Activated naive CD4-positive, alpha-beta T cell treated with anti-CD3 and anti-CD28 coated beads for 36 hours (primary cell): ENCODE data around the gene MOB3C. TPM values are rescaled to one million over a fixed set of nuclear protein-coding genes. Genes with fewer than 3 reads are reported as not detected.

Experiments used
- CTCF ChIA-PET: fragments of 350-600 bp; sonication (Branson Sonifier 250); formaldehyde crosslinking; loops from one replicate; lab custom pipeline; 2021; ENCODE audit warnings: antibody characterized with exemption; lab: Charles Lee
- DNase-seq: peaks from one replicate; pipeline ENCODE4 v3.0.0-alpha.2; 2020
- H3K27ac Mint-ChIP-seq: one replicate; pipeline ENCODE4 v1.8.0; 2021; ENCODE audit warnings: mild to moderate bottlenecking, mixed read lengths
- H3K27me3 Mint-ChIP-seq: one replicate; pipeline ENCODE4 v1.8.0; 2021; ENCODE audit warnings: low read depth, mixed read lengths
- H3K36me3 Mint-ChIP-seq: one replicate; pipeline ENCODE4 v1.8.0; 2021; ENCODE audit warnings: low read depth, mixed read lengths
- H3K4me1 Mint-ChIP-seq: one replicate; pipeline ENCODE4 v1.8.0; 2021; ENCODE audit warnings: low read depth, mixed read lengths
- H3K4me3 Mint-ChIP-seq: one replicate; pipeline ENCODE4 v1.8.0; 2021; ENCODE audit warnings: mild to moderate bottlenecking, moderate library complexity, mixed read lengths
- H3K9me3 Mint-ChIP-seq: one replicate; pipeline ENCODE4 v1.8.0; 2021; ENCODE audit warnings: mixed read lengths
- intact Hi-C: fragments of 100-400 bp; cut with micrococcal nuclease; formaldehyde crosslinking; loops from one replicate; pipeline ENCODE4 v1.15.1; 2023
- total RNA-seq, 2 experiments: library from RNA; stranded (reverse); gene quantifications; one replicate each; pipeline ENCODE4 v1.2.3, GENCODE V29; 2021

MOB3C gene
- total RNA-seq, 2 experiments from 2014 or later = 4.8 to 5.0 TPM

- Mint-ChIP-seq H3K27ac (no peak overlapping the region), H3K4me1 (no peaks in the 10 kb centered on the region), H3K36me3 (peaks cover 9% of the 10 kb centered on the region), H3K4me3 (no peak overlapping the region), H3K27me3 (no peaks in the 10 kb centered on the region), H3K9me3 (no peaks in the 10 kb centered on the region)
- no peak for DNase-seq
- CTCF ChIA-PET = interaction anchor here (0.6 kb wide), 2 partner anchors 47 to 669 kb away, joined by 3 to 4 read pairs; no protein-coding TSS in a partner anchor
- intact Hi-C loops = no loop called here
These were observed 14.1 kb upstream of the MOB3C start for GRCh38 chr1:46630719-46631118.

DNA sequence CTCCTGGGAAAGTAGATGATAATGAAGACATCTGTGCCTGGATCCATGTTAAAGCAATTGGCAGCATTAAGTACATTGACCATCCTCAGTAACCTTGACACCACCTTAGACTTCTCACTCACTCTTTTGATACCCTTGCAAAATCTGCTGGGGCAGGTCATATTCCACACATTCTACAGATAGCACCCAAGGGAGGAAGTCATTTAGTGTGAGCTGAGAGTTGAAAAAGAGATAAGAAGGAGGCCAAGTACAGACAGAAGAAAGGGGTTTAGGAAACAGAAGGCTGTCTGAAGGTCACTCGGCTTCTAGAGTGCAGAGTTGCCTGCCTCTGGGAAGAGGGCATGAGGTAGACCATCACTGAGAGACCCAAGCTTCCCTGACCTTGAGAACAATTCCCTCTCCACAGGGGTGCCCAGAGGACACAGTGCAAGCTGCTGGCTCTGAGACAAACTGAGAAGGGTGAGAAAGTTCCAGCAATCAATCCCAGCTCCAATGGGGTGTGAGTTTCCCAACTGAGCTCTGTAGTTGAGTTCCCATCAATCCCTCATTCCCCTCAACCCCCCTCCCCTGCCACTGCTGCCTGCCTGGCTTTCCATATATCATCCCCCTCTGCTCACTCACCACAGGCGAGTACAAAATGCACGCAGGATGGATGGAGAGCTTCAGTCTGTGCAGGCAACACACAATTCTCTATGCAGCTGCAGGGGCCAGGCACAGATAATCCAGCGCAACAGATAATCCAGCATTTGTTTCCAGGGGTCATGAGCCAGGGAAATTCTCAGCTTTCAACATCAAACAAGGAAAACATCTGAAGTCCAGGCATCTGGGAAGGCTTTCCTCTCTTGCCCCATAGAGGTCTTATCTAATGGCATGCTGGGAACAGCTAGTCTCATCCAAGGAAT is 7.4 kb upstream of the MOB3C start:
- no peak overlapping the region for H3K27ac Mint-ChIP-seq
- no peak for DNase-seq
- intact Hi-C loops = no loop called here
- H3K36me3 Mint-ChIP-seq = no peaks in the 10 kb centered on the region
- H3K9me3 Mint-ChIP-seq = no peaks in the 10 kb centered on the region
- no peak overlapping the region for H3K4me3 Mint-ChIP-seq
- no peaks in the 10 kb centered on the region for H3K4me1 Mint-ChIP-seq
- H3K27me3 Mint-ChIP-seq = no peaks in the 10 kb centered on the region
- CTCF ChIA-PET = interaction anchor here (1.2 kb wide), 1 partner anchor 21 kb away, joined by 4 read pairs; no protein-coding TSS in a partner anchor

DNA sequence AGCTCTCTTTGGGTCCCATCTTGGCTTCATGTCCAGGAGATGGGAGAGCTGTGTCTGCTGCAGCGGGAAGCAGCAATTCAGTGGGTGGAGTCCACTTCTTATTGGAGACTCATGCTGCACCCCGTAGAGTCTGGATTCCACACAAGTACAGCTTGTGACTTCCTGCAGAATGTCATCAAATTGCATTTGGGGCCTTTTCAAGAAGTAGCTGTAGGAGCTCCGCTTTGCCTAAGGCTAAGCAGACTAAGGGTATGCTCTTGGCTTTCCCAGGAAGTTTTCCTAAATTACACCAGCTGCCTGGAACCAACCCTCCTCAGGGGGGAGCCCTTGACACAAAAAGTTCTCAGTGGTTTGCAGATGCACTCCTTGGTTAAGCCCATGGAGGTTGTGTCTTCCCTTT is 5.7 kb upstream of the MOB3C start:
- Mint-ChIP-seq H3K36me3 (no peaks in the 10 kb centered on the region), H3K4me3 (no peak overlapping the region), H3K9me3 (no peaks in the 10 kb centered on the region), H3K4me1 (peaks cover under 1% of the 10 kb centered on the region), H3K27me3 (no peaks in the 10 kb centered on the region), H3K27ac (no peak overlapping the region)
- CTCF ChIA-PET = interaction anchor here (0.6 to 1.4 kb wide), 4 partner anchors 17 to 103 kb away, joined by 4 to 5 read pairs (median 5); no protein-coding TSS in a partner anchor
- intact Hi-C loops = loop anchor here (1.0 kb wide), 1 partner anchor 103 kb away; no protein-coding TSS in a partner anchor
- DNase-seq = peak; percentile 30

GRCh38 chr1:46621930-46622329 is 5.3 kb upstream of the MOB3C start:
- H3K4me1 Mint-ChIP-seq = peaks cover 5% of the 10 kb centered on the region
- no peaks in the 10 kb centered on the region for H3K36me3 Mint-ChIP-seq
- no peaks in the 10 kb centered on the region for H3K27me3 Mint-ChIP-seq
- no peaks in the 10 kb centered on the region for H3K9me3 Mint-ChIP-seq
- H3K4me3 Mint-ChIP-seq = no peak overlapping the region
- intact Hi-C loops = loop anchor here (1.0 kb wide), 1 partner anchor 103 kb away; no protein-coding TSS in a partner anchor
- H3K27ac Mint-ChIP-seq = no peak overlapping the region
- DNase-seq = no peak
- CTCF ChIA-PET = interaction anchor here (0.6 to 1.4 kb wide), 3 partner anchors 17 to 103 kb away, joined by 5 read pairs; no protein-coding TSS in a partner anchor

DNA sequence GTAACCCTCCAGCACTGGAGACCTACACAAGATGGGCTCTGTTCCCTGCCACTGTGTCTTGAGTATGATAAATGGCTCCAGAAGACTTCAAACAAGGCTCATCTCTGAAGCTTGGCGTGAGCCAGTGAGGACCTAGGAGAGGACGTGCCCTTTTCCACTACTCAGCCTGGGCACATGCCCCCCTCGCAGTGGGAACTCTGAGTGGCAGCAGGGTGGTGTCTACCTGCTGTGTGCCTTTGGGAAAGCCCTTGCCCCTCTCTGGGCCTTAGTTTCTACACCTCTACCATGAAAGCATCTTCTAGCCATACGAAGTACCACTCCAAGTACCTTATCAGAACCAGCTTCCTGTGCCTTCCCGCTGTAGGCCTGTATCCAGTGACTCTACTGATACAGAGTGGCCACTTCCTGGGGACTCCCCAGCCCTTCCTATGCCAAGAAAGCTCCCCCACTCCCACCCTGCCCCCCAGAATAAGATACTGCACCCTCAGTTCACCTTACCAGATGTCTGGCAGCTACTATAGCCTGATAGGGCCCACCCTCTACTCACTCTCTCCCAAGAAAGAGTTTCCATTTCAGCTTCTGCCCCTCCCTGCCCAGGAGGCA is 3.1 kb upstream of the MOB3C start:
- no peak for DNase-seq
- Mint-ChIP-seq H3K4me3 (no peak overlapping the region), H3K9me3 (no peaks in the 10 kb centered on the region), H3K27ac (no peak overlapping the region), H3K27me3 (no peaks in the 10 kb centered on the region), H3K4me1 (peaks cover 21% of the 10 kb centered on the region), H3K36me3 (no peaks in the 10 kb centered on the region)
- CTCF ChIA-PET = no interaction called here
- intact Hi-C loops = no loop called here

GRCh38 chr1:46618754-46619415 is 2.3 kb upstream of the MOB3C start:
- no peak for DNase-seq
- intact Hi-C loops = no loop called here
- Mint-ChIP-seq H3K27me3 (no peaks in the 10 kb centered on the region), H3K4me1 (peaks cover 30% of the 10 kb centered on the region), H3K27ac (no peak overlapping the region), H3K36me3 (no peaks in the 10 kb centered on the region), H3K9me3 (no peaks in the 10 kb centered on the region), H3K4me3 (no peak overlapping the region)
- CTCF ChIA-PET = interaction anchor here (1.6 to 2.4 kb wide), 2 partner anchors 15 to 106 kb away, joined by 6 to 13 read pairs; partner anchors contain the start of gene MKNK1

- CTCF ChIA-PET = interaction anchor here (1.6 to 2.4 kb wide), 2 partner anchors 14 to 107 kb away, joined by 6 to 13 read pairs; partner anchors contain the start of gene MKNK1
- H3K4me1 Mint-ChIP-seq = peaks cover 40% of the 10 kb centered on the region
- no peaks in the 10 kb centered on the region for H3K27me3 Mint-ChIP-seq
- intact Hi-C loops = no loop called here
- no peak overlapping the region for H3K27ac Mint-ChIP-seq
- H3K9me3 Mint-ChIP-seq = no peaks in the 10 kb centered on the region
- H3K36me3 Mint-ChIP-seq = no peaks in the 10 kb centered on the region
- H3K4me3 Mint-ChIP-seq = peak overlapping the region; percentile 86
- DNase-seq = no peak
These were observed 1.2 kb upstream of the MOB3C start for GRCh38 chr1:46617833-46618232.

GRCh38 chr1:46617108-46617800 is 643 bp upstream of the MOB3C start:
- intact Hi-C loops = no loop called here
- Mint-ChIP-seq H3K27ac (peak overlapping the region; percentile 68), H3K9me3 (no peaks in the 10 kb centered on the region), H3K4me3 (peak overlapping the region; percentile 86), H3K36me3 (no peaks in the 10 kb centered on the region), H3K4me1 (peaks cover 42% of the 10 kb centered on the region), H3K27me3 (no peaks in the 10 kb centered on the region)
- no peak for DNase-seq
- CTCF ChIA-PET = interaction anchor here (2.4 kb wide), 1 partner anchor 108 kb away, joined by 13 read pairs; no protein-coding TSS in a partner anchor

- DNase-seq = peak; percentile 40
- no peaks in the 10 kb centered on the region for H3K27me3 Mint-ChIP-seq
- H3K9me3 Mint-ChIP-seq = no peaks in the 10 kb centered on the region
- CTCF ChIA-PET = interaction anchor here (1.1 to 1.9 kb wide), 3 partner anchors 10 to 87 kb away, joined by 3 to 8 read pairs (median 6); partner anchors contain the start of gene MKNK1
- peaks cover 49% of the 10 kb centered on the region for H3K4me1 Mint-ChIP-seq
- H3K4me3 Mint-ChIP-seq = peak overlapping the region; percentile 86
- H3K27ac Mint-ChIP-seq = peak overlapping the region; percentile 66
- intact Hi-C loops = loop anchor here (1.0 kb wide), 3 partner anchors 11 to 104 kb away; partner anchors contain the start of genes ATPAF1, EFCAB14 and MKNK1
- H3K36me3 Mint-ChIP-seq = no peaks in the 10 kb centered on the region
These were observed 876 bp downstream of the MOB3C start for GRCh38 chr1:46615735-46616134.

DNA sequence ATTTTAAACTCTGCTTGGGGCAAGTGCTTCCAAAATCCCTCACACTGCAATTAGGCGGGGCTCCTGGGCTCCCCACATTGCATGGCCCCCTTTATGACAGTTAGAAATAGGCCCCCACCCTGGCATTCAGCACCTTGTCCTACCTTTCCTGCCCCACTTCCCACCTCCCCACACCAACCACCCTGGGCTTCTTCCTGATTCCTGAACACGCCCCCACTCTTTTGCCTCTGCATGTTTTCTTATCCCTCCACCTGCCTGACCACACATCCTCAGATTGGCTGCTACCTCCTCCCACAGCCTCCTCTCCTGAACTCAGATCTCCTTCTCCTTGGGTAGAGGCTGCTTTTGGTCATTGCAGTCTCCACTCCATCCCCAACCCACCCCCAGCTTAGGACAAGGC is 1.5 kb downstream of the MOB3C start:
- Mint-ChIP-seq H3K9me3 (no peaks in the 10 kb centered on the region), H3K27ac (no peak overlapping the region)
- intact Hi-C loops = no loop called here

GRCh38 chr1:46614604-46614984 is 2.0 kb downstream of the MOB3C start:
- H3K27ac Mint-ChIP-seq = no peak overlapping the region
- no peak overlapping the region for H3K4me3 Mint-ChIP-seq
- no peaks in the 10 kb centered on the region for H3K36me3 Mint-ChIP-seq
- DNase-seq = no peak
- H3K27me3 Mint-ChIP-seq = no peaks in the 10 kb centered on the region
- H3K9me3 Mint-ChIP-seq = no peaks in the 10 kb centered on the region
- peaks cover 50% of the 10 kb centered on the region for H3K4me1 Mint-ChIP-seq
- intact Hi-C loops = no loop called here
- CTCF ChIA-PET = interaction anchor here (1.8 to 1.9 kb wide), 3 partner anchors 9 to 111 kb away, joined by 6 to 8 read pairs (median 7); partner anchors contain the start of gene MKNK1

More for the DNA sequence above, 1.5 kb downstream of the MOB3C start:
- no peak for DNase-seq
- Mint-ChIP-seq H3K4me3 (peak overlapping the region; percentile 86), H3K4me1 (peaks cover 50% of the 10 kb centered on the region), H3K27me3 (no peaks in the 10 kb centered on the region), H3K36me3 (no peaks in the 10 kb centered on the region)
- CTCF ChIA-PET = interaction anchor here (1.8 to 1.9 kb wide), 3 partner anchors 10 to 110 kb away, joined by 6 to 8 read pairs (median 7); partner anchors contain the start of gene MKNK1
